Iris pigment epithelial cell (primary cell): Measurements from ENCODE around the gene CLIC1.
A peak's percentile ranks its signal among the peaks of the same experiment; 100 is the strongest.

Experiments used
- DNase-seq: peaks from one replicate; pipeline ENCODE4 v3.0.0-alpha.2; 2011; ENCODE audit warnings: low read depth

The CLIC1 gene

GRCh38 chr6:31701666-31702404 is 34.5 kb downstream of the CLIC1 start:
- DNase-seq: peak; percentile 49

GRCh38 chr6:31700740-31701401 is 35.5 kb downstream of the CLIC1 start:
- DNase-seq: no peak

- DNase-seq: peak; percentile 33
Measured at GRCh38 chr6:31697555-31697954, 38.8 kb downstream of the CLIC1 start.

- DNase-seq: no peak
Measured at GRCh38 chr6:31693535-31693934, 42.8 kb downstream of the CLIC1 start.

- no peak for DNase-seq
Measured at GRCh38 chr6:31692886-31693285, 43.4 kb downstream of the CLIC1 start.

GRCh38 chr6:31692353-31692752 is 44.0 kb downstream of the CLIC1 start:
- DNase-seq: no peak

- DNase-seq: no peak
Measured at GRCh38 chr6:31691564-31692108, 44.7 kb downstream of the CLIC1 start.

- DNase-seq: no peak
Measured at GRCh38 chr6:31691078-31691463, 45.3 kb downstream of the CLIC1 start.

GRCh38 chr6:31690231-31691077 is 45.9 kb downstream of the CLIC1 start:
- DNase-seq: peak; percentile 15

- no peak for DNase-seq
Measured at GRCh38 chr6:31689249-31690110, 46.9 kb downstream of the CLIC1 start.

- DNase-seq: no peak
Measured at GRCh38 chr6:31687860-31688693, 48.3 kb downstream of the CLIC1 start.

- no peak for DNase-seq
Measured at GRCh38 chr6:31687321-31687720, 49.0 kb downstream of the CLIC1 start.

GRCh38 chr6:31686483-31686882 is 49.8 kb downstream of the CLIC1 start:
- DNase-seq: no peak

GRCh38 chr6:31683591-31683990 is 52.7 kb downstream of the CLIC1 start:
- no peak for DNase-seq

GRCh38 chr6:31681135-31681671 is 55.1 kb downstream of the CLIC1 start:
- DNase-seq: peak; percentile 29
